COLO829 (cell line): ENCODE measurements around the gene CRYBB2.
"Not testable (repeated sequence)": the region's sequence is repeated elsewhere in the genome, so short reads cannot be mapped to it uniquely, and the experiment has no call there.

Experiments used
- DNase-seq: peaks from one replicate; pipeline ENCODE4 v3.0.0; 2012; ENCODE audit warnings: low spot score

Gene CRYBB2

GRCh38 chr22:25199731-25200520, 19.5 kb upstream of the CRYBB2 start, which contains the start of gene CRYBB3:
Gene CRYBB3, plus strand, starts transcription at chr22:25199858. Its CDS starts 1,539 bp downstream, at chr22:25201397.
- no peak for DNase-seq

- no peak for DNase-seq
Observed at GRCh38 chr22:25200967-25201366, 18.5 kb upstream of the CRYBB2 start.

- DNase-seq, result no peak
Observed at GRCh38 chr22:25201557-25202273, 17.7 kb upstream of the CRYBB2 start.

GRCh38 chr22:25202290-25202921, 17.0 kb upstream of the CRYBB2 start:
- peak; percentile 92 for DNase-seq

GRCh38 chr22:25203082-25203481, 16.4 kb upstream of the CRYBB2 start:
- DNase-seq, result no peak

- not testable (repeated sequence) for DNase-seq
Observed at GRCh38 chr22:25204547-25204946, 14.9 kb upstream of the CRYBB2 start.

- DNase-seq, result no peak
Observed at GRCh38 chr22:25205847-25206246, 13.6 kb upstream of the CRYBB2 start.

- DNase-seq, result no peak
Observed at GRCh38 chr22:25206998-25207397, 12.4 kb upstream of the CRYBB2 start.

GRCh38 chr22:25207553-25208157, 11.8 kb upstream of the CRYBB2 start:
- DNase-seq, result no peak

- DNase-seq, result no peak
Observed at GRCh38 chr22:25208328-25208727, 11.1 kb upstream of the CRYBB2 start.

- no peak for DNase-seq
Observed at GRCh38 chr22:25208743-25209505, 10.5 kb upstream of the CRYBB2 start.

GRCh38 chr22:25210793-25211192, 8.6 kb upstream of the CRYBB2 start:
- DNase-seq, result no peak

GRCh38 chr22:25212337-25212736, 7.1 kb upstream of the CRYBB2 start:
- DNase-seq, result no peak

GRCh38 chr22:25213221-25213620, 6.2 kb upstream of the CRYBB2 start:
- DNase-seq, result no peak

GRCh38 chr22:25216230-25216629, 3.2 kb upstream of the CRYBB2 start:
- DNase-seq, result no peak

- no peak for DNase-seq
Observed at GRCh38 chr22:25219948-25220442, 556 bp downstream of the CRYBB2 start.

GRCh38 chr22:25221790-25222189, 2.4 kb downstream of the CRYBB2 start:
- no peak for DNase-seq

- no peak for DNase-seq
Observed at GRCh38 chr22:25223269-25223850, 3.9 kb downstream of the CRYBB2 start.

GRCh38 chr22:25228822-25229221, 9.4 kb downstream of the CRYBB2 start:
- DNase-seq, result no peak

- DNase-seq, result not testable (repeated sequence)
Observed at GRCh38 chr22:25230760-25231159, 11.3 kb downstream of the CRYBB2 start.

- no peak for DNase-seq
Observed at GRCh38 chr22:25232301-25232700, 12.9 kb downstream of the CRYBB2 start.
